GM19238 (cell line): ENCODE results near the gene AKAP10.
"Not testable (repeated sequence)": the region's sequence is repeated elsewhere in the genome, so short reads cannot be mapped to it uniquely, and the experiment has no call there.

Source experiments
- DNase-seq: peaks from one replicate; pipeline ENCODE4 v3.0.0; 2011; ENCODE audit warnings: low spot score; ENCODE audit not compliant: insufficient read length

AKAP10 gene

DNA sequence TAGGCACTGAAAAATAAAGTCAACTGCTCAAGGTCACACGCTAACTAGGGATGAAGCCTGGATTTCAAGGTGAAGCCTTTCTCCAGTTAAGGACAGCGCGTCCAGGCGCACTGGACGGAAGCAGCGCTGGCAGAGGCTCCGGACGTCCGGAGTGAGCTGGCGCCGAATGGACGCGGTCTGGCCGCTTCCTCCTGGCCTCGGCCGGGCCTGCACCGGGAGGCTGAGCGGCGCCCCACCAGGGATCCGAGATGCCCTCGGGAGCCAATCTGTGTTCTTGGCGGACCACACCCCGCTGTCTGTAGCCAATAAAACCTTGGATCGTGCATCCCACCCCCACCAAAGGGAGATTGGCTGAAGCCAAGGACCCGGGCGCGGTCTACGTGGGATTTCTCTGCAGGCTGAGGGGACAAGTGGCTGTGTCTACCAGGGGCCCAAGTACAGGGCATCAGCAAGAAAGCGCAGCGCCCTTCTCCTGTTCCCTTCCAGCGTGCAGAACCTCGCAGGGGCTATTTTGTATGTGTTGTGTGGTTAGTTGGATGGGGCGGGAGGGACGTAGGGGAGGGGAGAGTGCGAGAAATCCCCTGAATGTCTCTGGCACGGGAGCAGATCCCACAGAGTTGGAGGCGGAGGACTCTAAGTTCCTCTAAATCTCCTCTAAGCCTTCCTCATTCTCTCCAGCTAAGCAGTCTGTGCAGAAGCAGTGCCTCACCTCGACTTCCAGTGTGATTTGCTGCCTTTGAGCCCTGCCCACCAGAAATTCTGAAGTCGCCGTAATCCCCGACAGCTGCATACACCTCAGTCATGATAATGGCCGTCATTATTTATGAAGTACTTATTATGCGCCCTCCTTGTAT, 2.5 kb upstream of the AKAP10 start:
- DNase-seq, result no peak

DNA sequence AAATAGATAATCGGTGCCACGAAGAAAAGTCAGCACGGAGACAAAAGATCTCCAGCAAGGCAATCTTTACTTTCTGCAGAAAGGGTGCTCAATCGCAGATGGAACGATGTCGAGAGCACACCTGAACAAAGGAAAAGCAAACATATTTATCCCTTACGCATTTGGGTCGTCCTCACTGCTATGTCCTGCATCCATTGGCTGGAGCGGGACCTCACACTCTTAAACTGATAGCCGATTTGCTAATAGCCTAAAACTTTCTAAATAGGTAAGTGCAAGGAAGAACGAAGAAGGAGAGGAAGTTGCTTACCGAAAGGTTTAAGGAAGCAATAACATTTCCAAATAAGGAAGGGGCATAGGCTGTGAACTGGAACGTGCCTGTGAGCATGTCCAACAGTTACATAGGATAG, 1.2 kb upstream of the AKAP10 start:
- no peak for DNase-seq

DNA sequence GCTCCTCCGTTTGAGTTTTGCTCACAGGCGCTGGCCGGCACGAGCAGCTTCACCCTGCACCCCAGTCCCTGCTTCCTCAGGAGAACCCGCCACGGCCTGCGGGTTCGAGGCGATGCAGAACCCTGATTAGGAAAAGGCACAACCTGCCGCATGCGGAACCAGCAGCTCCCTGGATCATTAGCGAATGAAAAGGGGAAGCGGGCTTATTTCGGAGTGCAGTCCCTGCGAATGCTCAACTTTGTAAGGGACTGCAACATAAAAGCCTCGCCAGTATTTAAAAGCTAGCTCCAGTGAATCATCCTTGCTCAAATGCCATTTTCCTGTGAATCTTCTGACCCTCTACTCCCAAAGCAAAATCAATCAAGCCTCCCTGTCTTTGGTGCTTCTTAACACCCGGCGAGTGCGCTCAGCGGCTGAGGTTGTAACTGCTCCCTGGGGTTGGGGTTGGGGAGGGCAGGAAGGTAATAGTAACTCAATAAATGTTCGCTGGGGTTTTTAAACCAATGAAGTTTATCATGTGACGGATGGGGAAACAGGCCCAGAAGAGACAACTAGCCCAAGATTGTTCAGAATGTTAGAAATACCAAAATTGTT, 678 bp upstream of the AKAP10 start:
- peak; percentile 45 for DNase-seq

DNA sequence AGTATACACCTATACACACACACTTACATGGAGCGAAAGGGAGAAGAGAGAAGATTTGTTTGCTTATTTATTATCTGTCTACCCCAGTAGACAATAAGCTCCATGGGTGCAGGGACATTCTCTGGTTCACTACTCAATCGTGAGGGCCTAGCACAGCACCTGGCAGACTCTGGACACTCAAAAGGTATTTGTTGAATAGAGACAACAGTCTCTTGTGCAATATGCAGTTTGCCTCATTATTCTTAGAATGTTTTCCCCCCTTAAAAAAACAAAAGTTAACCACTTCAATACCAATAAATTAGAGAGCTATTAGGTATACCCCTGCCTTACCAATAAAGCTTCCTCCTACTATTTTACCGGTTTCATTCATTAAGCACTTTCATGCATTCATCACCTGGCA, 2.0 kb downstream of the AKAP10 start:
- no peak for DNase-seq

DNA sequence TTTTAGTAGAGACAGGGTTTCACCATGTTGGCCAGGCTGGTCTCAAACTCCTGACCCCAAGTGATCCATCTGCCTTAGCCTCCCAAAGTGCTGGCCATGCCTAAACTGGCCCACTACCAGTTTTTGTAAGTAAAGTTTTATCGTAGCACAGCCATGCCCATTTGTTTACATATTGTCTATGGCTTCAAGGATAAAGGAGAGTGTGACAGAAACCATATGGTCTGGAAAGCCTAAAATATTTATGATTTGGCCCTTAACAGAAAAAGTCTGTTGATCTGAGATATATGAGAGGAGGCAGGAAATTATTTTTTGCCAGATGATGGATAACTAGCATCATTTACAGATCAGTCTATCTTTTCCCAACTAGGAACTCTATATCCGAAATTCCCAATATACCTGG, 4.5 kb downstream of the AKAP10 start:
- no peak for DNase-seq

DNA sequence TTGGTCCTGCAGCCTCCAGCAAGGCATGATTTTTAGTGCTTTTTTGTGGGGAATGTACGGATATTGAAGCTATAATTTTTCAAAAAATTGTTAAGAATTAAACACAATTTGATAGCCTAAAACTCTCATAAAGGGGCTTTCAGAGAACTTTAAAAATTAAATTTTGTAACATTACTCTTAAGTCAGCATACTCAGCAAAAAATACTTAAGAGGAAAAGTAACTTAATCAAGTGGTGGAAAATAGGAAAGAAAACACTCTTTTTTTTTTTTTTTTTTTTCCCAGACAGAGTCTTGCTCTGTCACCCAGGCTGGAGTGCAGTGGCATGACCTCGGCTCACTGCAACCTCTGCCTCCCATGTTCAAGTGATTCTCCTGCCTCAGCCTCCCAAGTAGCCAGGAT, 14.7 kb downstream of the AKAP10 start:
- DNase-seq, result not testable (repeated sequence)

DNA sequence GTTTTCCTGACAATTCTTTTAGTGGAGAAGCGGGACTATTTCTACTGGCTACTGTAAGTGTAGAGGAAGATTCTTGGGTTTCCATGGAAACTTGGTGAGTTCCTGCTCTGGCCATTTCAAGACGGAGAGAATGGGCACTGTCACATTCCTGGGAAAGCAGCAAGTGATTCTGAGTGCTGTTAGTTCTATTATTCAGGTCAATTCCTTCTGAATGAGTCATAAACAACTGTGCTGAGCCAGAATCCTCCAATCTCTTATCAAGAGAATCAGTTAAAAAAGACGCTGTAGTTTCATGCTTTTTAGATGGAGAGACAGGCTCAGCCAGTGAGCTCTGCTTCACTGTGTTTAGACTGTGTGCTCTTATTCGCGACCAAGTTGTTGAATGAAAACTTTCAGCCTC, 19.6 kb downstream of the AKAP10 start:
- DNase-seq, result no peak

DNA sequence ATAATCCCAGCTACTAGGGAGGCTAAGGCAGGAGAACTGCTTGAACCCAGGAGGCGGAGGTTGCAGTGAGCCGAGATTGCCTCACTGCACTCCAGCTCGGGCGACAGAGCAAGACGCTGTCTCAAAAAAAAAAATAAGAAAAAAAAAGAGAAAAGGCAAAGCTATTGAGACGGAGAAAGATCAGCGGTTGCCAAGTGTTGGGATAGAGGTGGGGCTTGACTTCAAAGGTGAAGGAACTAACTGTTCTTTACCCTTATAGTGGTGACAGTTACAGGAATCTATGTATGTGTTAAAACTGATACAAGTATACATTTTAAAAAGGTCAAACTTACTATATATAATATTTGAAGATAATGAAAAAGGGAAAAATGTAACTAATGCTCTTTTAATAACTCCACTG, 22.5 kb downstream of the AKAP10 start:
- no peak for DNase-seq

DNA sequence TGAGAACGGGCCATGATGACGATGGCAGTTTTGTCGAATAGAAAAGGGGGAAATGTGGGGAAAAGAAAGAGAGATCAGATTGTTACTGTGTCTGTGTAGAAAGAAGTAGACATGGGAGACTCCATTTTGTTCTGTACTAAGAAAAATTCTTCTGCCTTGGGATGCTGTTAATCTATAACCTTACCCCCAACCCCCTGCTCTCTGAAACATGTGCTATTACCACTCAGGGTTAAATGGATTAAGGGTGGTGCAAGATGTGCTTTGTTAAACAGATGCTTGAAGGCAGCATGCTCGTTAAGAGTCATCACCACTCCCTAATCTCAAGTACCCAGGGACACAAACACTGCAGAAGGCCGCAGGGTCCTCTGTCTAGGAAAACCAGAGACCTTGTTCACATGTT, 26.2 kb downstream of the AKAP10 start:
- not testable (repeated sequence) for DNase-seq

DNA sequence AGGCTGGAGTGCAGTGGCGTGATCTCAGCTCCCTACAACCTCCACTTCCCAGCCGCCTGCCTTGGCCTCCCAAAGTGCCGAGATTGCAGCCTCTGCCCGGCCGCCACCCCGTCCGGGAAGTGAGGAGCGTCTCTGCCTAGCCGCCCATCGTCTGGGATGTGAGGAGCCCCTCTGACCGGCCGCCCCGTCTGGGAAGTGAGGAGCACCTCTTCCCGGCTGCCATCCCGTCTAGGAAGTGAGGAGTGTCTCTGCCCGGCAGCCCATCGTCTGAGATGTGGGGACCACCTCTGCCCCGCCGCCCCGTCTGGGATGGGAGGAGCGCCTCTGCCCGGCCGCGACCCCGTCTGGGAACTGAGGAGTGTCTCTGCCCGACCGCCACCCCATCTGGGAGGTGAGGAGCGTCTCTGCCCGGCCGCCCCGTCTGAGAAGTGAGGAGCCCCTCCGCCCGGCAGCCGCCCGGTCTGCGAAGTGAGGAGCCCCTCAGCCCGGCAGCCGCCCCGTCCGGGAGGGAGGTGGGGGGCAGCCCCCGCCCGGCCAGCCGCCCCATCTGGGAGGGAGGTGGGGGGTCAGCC, 26.9 kb downstream of the AKAP10 start:
- not testable (repeated sequence) for DNase-seq

DNA sequence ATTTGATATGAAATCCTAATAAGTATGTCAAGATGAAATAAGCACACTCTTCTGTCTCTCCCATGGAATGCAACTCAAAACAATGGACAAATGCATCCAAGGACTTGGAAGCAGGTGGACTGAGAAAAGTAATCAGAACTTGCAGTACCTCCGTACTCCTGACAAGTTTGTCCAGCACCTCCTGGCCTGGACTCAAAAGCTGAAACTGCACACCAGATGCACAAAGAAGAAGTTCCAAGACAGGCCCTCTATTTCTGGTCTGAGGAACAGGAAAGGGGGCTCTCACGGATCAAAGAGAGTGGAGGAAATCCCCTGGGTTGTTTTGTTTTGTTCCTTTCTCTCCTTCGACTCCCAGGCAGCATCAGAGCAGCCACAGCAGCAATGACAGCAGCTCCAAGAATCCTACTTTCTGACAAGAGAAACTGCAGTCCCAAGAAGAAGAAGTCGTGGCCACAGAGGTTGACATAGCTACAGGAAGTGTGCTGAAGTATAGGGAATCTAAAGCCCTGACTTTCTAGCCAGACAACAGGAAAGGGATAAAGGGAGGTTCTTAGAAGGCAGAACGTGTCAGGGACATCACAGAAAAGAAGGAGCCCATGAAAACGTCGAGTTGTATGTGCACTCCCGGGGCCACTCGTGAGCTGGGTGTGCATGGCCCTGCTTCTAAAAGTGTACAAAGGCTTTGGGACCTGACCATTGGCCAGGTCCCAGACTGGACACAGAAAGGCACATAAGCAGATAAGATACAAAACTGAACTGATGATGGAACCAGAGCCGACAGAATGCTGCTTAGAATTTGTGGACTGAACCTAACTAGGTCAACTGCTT, 29.3 kb downstream of the AKAP10 start:
- no peak for DNase-seq

DNA sequence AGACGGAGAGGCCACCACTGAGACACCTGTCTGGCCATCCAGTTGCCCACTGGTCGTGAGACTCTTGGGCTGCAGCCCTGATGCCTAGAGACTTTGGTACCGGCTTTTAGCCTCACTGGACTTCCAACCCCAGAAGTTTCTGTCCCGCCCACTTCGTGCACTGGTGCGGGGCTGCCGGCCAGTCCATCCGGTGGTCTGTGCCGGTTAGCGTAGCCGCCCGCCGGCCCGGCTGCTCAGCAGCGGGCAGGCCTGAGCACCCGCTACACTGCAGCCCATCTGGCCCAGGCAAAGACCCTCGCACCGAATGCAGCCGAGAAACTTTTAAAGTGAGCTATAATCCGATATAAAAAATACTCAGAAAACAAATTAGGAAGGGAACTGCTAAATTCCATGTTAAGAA, 30.7 kb downstream of the AKAP10 start:
- no peak for DNase-seq

DNA sequence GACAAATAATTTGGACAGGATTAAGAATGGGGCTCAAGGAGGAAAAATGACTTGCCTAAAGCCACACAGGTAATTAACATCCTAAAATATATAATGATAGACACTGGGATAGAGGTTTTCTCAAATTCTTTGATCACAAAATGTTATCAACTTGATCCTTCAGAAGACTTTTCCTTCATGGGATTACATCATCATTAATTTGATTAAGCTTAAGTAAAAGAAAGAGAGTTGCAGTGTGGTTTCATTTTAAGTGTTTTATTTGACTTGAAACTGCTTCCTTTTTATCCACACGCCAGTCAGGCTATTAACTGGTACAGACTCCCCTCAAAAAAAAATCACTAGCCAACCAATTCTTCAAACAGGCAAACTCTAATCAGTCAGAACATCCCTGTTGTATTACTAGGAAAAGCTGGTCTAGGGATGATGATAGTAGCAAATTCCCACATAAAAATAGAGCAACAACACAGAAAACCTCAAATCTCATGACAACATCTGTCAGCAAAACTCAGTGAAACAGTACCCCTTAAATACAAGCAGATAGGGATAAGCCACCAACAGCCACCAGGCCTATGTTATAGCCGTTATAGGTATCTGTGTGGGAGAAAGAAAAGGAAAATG, 32.5 kb downstream of the AKAP10 start:
- no peak for DNase-seq

DNA sequence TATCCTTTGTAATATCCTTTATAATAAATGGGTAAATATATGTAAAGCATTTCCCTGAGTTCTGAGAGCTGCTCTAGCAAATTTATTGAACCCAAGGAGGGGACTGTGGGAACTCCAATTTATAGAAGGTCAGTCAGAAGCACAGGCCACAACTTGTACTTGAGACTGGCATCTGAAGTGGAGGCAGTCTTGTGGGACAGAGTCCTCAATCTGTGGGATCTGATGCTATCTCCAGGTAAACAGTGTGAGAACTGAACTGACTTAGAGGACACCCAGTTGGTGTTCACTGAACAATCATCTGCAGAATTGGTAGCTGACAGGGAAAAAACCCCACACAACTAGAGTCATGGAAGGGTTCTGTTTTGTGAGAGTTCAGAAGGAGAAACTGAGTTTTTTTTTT, 34.0 kb downstream of the AKAP10 start:
- no peak for DNase-seq

DNA sequence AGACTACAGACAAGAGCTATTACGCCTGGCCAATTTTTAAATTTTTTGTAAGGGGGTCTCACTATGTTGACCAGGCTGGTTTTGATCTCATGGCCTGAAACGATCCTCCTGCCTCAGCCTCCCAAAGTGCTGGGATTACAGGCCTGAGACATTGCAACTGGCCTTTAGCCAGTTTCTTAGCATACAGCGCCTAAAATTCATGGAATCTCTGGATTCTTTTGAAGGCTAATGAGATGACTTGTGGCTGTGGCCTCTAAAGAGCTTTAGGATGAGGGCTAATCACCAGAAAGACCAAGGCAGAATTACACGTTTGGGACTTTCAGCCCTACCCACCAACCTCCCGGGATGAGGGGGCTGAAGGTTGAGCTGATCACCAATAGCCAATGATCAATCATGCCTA, 34.6 kb downstream of the AKAP10 start:
- no peak for DNase-seq

DNA sequence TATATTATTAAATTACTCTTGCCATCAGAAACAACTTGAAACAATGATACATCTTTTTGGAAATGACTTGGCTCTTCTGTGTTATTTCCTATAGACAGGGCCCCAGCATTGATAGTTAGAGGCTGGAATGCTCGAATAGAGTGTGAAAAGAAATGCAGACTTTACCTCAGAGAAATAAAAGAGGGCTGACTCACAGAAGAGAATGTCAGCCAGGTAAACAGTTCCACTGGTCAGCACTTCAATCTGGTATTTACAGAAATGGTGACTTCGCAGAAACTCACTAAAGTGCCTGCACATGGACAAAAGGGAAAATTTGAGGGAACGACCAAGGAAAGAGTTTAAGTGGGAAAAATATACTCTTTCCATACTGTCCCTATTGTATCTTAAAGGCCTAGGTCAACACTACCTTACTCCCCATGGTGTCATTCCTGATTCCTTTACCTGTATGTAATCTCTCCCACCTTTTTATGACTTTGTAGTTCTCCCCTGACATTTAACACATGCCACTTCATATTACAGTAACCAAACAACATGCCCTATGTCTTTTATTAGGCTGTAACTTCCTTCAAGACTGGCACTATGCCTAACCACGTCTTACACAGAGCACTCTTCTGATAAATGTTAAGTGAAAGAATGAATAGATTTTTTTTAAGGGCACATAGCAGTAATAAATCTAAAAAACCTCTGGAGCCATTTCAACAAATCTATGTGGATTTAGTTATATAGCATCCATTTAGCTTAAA, 36.7 kb downstream of the AKAP10 start:
- no peak for DNase-seq

DNA sequence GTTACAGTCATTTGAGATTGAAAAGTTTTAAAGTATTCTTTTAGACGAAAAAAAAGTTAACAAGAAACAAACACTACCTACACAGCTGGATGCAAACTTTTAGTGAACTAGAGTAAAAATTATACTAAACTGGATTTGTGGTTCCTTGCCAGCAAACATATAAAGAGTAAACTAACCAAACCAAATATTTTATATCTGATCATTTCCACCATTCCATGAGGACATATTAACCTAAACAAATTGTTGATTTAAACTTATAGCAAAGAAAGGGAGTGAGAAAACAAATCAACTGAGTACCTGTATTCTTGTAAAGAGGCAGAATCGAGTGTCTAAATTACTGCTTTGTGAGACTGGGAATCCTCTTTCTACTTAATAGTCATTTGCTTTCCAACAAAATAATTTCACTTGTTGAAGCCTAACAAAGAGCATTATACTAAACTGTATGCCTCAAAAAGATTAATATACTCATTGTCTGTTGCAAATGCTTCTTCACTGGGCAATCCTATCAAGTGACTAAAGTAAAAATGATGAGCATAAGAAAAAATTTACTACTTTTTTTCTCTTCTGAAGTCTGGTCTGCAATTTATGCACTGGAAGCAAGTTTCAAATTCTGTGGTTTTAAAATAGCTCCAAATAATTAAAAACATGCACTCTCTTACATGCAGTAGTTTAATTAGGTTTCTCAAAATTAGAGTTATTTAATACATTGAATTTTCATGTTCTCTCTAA, 37.5 kb downstream of the AKAP10 start:
- no peak for DNase-seq

DNA sequence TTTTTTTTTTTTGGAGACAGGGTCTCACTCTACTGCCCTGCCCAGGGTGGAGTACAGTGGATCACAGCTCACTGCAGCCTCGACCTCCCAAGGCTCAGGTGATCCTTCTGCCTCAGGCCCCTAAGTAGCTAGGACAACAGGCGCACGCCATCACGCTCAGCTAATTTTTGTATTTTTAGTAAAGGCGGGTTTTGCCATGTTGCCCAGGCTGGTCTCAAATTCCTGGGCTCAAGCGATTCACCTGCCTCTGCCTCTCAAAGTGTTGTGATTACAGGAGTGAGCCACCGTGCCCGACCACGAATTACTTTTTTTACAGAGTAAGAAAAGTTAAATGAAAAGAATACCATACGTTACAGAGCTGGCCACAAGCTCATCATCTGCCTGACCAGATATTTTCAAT, 38.9 kb downstream of the AKAP10 start:
- no peak for DNase-seq

DNA sequence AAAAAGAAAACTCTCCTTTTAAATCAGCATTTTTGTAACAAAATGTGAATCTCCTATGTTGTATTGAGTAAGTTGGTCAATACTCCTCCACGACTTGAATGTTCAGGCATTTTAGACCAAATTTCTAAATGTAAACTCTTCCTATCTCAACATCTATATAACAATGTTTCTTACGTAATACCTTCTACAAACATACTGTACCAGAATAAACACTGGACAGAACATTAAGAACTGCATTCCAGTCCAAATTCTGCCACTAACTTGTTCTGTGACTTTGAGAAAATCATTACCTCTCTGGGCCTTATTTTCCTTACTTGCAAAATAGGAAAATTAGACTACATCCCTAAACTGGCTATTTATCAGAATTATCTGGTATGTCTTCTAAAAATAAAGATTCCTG, 40.1 kb downstream of the AKAP10 start:
- no peak for DNase-seq

DNA sequence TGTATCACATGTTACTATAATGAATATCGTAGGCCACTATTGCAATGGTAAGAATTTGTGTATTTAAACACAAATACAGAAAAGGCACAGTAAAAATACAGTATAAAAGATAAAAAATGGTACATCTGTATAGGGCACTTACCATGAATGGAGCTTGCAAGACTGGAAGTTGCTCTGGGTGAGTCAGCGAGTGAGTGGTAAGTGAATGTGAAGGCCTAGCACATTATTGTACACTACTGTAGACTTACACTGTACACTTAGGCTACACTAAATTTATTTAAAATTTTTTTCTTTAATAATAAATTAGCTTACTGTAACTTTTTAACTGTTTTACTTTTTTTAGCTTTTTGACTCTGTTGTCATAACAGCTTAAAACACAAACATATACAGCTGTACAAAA, 42.5 kb downstream of the AKAP10 start:
- no peak for DNase-seq
